OCI-LY7 (cell line): ENCODE results near the gene SPON1. TPM values are rescaled to one million over a fixed set of nuclear protein-coding genes. Genes with fewer than 3 reads are reported as not detected.

Source experiments
- BruUV-seq: library from RNA; stranded (reverse); fragments of 400-500 nt; replicated peaks from 2 replicates; lab custom pipeline; 2021; lab: Mats Ljungman, UMichigan
- CTCF ChIA-PET: fragments of 300-600 bp; sonication (Branson Sonifier 250); formaldehyde crosslinking; loops from one replicate; lab custom pipeline; 2022; ENCODE audit warnings: antibody characterized with exemption; ENCODE audit not compliant: unreplicated experiment; lab: Charles Lee
- POLR2A ChIA-PET: fragments of 300-600 bp; sonication (Branson Sonifier 250); formaldehyde crosslinking; loops from one replicate; lab custom pipeline; 2022; ENCODE audit warnings: antibody characterized with exemption; lab: Charles Lee
- DNase-seq: peaks from one replicate; pipeline ENCODE4 v3.0.0-alpha.2; 2015; ENCODE audit warnings: low spot score
- H2AFZ ChIP-seq: fragments of 200-600 bp; sonication (generic), shearing (Covaris generic); 2 replicates; pipeline ENCODE4 v1.6.1; 2014; ENCODE audit warnings: mild to moderate bottlenecking, antibody characterized with exemption, low read length, moderate library complexity
- H3K27ac ChIP-seq: fragments of 200-600 bp; sonication (generic); 2 replicates; pipeline ENCODE4 v1.5.1; 2014; ENCODE audit warnings: mixed run types, low read depth, mild to moderate bottlenecking, moderate library complexity, low read length, inconsistent platforms; ENCODE audit not compliant: poor library complexity, severe bottlenecking
- H3K36me3 ChIP-seq: fragments of 200-600 bp; sonication (generic); 2 replicates; pipeline ENCODE4 v1.6.1; 2014; ENCODE audit warnings: mild to moderate bottlenecking, antibody characterized with exemption, low read length, moderate library complexity, mixed read lengths; ENCODE audit not compliant: insufficient read depth
- H3K4me1 ChIP-seq: fragments of 200-600 bp; sonication (generic); 2 replicates; pipeline ENCODE4 v1.5.1; 2014; ENCODE audit warnings: mild to moderate bottlenecking, low read length; ENCODE audit not compliant: insufficient read depth, poor library complexity, severe bottlenecking
- H3K4me2 ChIP-seq: fragments of 200-600 bp; sonication (generic); 2 replicates; pipeline ENCODE4 v1.6.1; 2014; ENCODE audit warnings: mild to moderate bottlenecking, low read length
- H3K4me3 ChIP-seq: fragments of 200-600 bp; sonication (generic); 2 replicates; pipeline ENCODE4 v1.5.1; 2014; ENCODE audit warnings: mild to moderate bottlenecking, low read depth, low read length; ENCODE audit not compliant: poor library complexity, severe bottlenecking
- H3K79me2 ChIP-seq: fragments of 200-600 bp; sonication (generic); 2 replicates; pipeline ENCODE4 v1.6.1; 2016; ENCODE audit warnings: low read depth, mild to moderate bottlenecking, low read length, moderate library complexity, mixed read lengths; ENCODE audit not compliant: insufficient read depth
- H3K9me2 ChIP-seq: fragments of 200-600 bp; sonication (generic); 2 replicates; pipeline ENCODE4 v1.6.1; 2016; ENCODE audit warnings: mild to moderate bottlenecking, low read length, mixed read lengths; ENCODE audit not compliant: insufficient read depth
- H3K9me3 ChIP-seq: fragments of 200-600 bp; sonication (generic); 2 replicates; pipeline ENCODE4 v1.6.1; 2014; ENCODE audit warnings: mild to moderate bottlenecking, mixed run types, low read length, mixed read lengths
- H4K20me1 ChIP-seq: fragments of 200-600 bp; sonication (generic); 2 replicates; pipeline ENCODE4 v1.6.1; 2014; ENCODE audit warnings: mild to moderate bottlenecking, antibody characterized with exemption, low read length, moderate library complexity, mixed read lengths; ENCODE audit not compliant: insufficient read depth
- EZH2phosphoT487 ChIP-seq: fragments of 200-600 bp; sonication (generic); IDR thresholded peaks from 2 replicates; pipeline ENCODE4 v1.6.1; 2018; ENCODE audit warnings: low read depth, borderline replicate concordance, mild to moderate bottlenecking, mixed run types, antibody characterized with exemption, low read length, moderate library complexity, mixed read lengths
- intact Hi-C: fragments of 100-400 bp; cut with micrococcal nuclease; formaldehyde crosslinking; loops from one replicate; pipeline ENCODE4 v1.10.0; 2022; ENCODE audit not compliant: unreplicated experiment
- total RNA-seq, 2 experiments: library from RNA; depleted of rRNA in 1 of 2; stranded (reverse); fragments of >200 nt in 1 of 2; shearing (Covaris generic) in 1 of 2; gene quantifications; 2 replicates each; pipeline ENCODE4 v1.2.3, GENCODE V29; 2014 to 2022
- TF ChIP-seq, protein P1 (sequence below): fragments of 200-600 bp; sonication (generic); conservative IDR thresholded peaks from 2 replicates; pipeline ENCODE4 v1.5.1; 2014; ENCODE audit warnings: mild to moderate bottlenecking, antibody characterized with exemption, low read length, moderate library complexity, mixed read lengths

The SPON1 gene
- total RNA-seq, 2 experiments from 2014 or later = 0.38 TPM; not detected in 1

DNA sequence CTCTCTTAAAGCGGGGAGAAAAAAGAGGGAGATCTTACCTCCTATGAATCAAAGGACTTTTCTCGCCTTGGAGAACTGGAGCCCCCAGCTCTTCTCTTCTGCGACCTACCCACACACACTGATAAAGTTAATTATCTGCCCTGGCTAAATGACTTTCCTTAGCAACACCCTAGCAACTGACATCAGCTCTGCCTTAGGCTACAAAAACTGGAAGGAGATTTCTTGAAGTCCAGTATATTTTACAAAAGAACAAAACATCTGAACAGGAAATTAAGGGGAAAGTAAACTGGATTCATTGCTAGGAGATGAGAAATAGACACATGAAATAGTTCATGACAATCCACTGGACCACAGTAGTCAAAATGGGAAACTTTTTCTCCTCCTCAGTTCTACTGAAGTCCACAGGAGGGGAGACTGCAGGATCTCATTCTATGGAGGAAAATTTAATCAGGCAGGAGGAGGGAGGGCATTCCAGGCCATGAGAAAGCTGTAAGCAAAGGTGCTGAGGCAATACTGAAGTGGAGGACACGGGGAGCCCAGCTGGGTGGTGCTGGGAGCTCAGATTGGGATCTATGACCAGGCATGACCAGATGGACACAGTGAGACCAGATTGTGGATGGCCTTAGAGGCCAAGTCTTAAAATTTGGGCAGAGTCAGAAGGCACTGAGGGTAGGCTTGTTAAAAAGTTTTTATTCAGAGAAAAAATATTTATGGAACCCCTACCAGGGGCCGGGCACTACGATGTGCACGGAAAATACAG lies 3.7 kb upstream of the SPON1 start:
- ChIA-PET POLR2A (interaction anchor here (0.6 to 1.2 kb wide), 3 partner anchors 9 to 34 kb away, joined by 3 to 7 read pairs (median 4); no protein-coding TSS in a partner anchor), CTCF (interaction anchor here (0.6 kb wide), 1 partner anchor 101 kb away, joined by 3 read pairs; no protein-coding TSS in a partner anchor)
- no peaks in the 10 kb centered on the region for H4K20me1 ChIP-seq
- DNase-seq = no peak
- BruUV-seq = no TSS peak
- H3K9me3 ChIP-seq = no peaks in the 10 kb centered on the region
- H2AFZ ChIP-seq = no peak overlapping the region
- H3K4me3 ChIP-seq = no peak overlapping the region
- no peak overlapping the region for H3K4me2 ChIP-seq
- H3K79me2 ChIP-seq = no peaks in the 10 kb centered on the region
- no peaks in the 10 kb centered on the region for H3K36me3 ChIP-seq
- TF ChIP-seq, protein P1, sequence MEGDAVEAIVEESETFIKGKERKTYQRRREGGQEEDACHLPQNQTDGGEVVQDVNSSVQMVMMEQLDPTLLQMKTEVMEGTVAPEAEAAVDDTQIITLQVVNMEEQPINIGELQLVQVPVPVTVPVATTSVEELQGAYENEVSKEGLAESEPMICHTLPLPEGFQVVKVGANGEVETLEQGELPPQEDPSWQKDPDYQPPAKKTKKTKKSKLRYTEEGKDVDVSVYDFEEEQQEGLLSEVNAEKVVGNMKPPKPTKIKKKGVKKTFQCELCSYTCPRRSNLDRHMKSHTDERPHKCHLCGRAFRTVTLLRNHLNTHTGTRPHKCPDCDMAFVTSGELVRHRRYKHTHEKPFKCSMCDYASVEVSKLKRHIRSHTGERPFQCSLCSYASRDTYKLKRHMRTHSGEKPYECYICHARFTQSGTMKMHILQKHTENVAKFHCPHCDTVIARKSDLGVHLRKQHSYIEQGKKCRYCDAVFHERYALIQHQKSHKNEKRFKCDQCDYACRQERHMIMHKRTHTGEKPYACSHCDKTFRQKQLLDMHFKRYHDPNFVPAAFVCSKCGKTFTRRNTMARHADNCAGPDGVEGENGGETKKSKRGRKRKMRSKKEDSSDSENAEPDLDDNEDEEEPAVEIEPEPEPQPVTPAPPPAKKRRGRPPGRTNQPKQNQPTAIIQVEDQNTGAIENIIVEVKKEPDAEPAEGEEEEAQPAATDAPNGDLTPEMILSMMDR = no peak
- TF ChIP-seq EZH2phosphoT487 = no peak
- intact Hi-C loops = loop anchor here (5.0 kb wide), 1 partner anchor 83 kb away; no protein-coding TSS in a partner anchor
- no peak overlapping the region for H3K27ac ChIP-seq
- H3K4me1 ChIP-seq = peaks cover 20% of the 10 kb centered on the region
- H3K9me2 ChIP-seq = no peaks in the 10 kb centered on the region

DNA sequence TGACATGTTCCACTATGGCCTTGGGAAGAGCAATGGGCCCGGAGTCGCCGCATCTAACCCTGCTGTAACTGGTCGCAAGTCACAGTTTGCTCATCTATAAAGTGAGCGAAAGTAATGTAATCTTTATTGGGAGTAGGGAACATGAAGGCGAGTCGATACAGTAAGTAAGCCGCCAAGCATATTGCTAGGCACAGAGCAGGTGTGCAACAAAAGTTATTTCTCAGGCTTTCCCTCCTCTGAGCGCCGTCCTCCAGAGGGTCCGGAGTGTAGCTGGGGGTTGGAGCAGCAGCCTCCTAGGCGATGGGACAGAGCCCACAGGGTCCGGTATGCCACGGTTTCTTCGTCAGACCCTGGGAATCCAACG lies 343 bp upstream of the SPON1 start:
- Histone ChIP-seq H3K9me2 (no peaks in the 10 kb centered on the region), H3K27ac (no peak overlapping the region), H4K20me1 (no peaks in the 10 kb centered on the region), H2AFZ (no peak overlapping the region), H3K4me3 (no peak overlapping the region), H3K9me3 (no peaks in the 10 kb centered on the region), H3K4me2 (no peak overlapping the region), H3K79me2 (no peaks in the 10 kb centered on the region), H3K4me1 (peaks cover 4% of the 10 kb centered on the region), H3K36me3 (no peaks in the 10 kb centered on the region)
- TF ChIP-seq, protein P1 = no peak
- TF ChIP-seq EZH2phosphoT487 = no peak
- POLR2A ChIA-PET = no interaction called here
- CTCF ChIA-PET = no interaction called here
- BruUV-seq = no TSS peak
- intact Hi-C loops = no loop called here
- DNase-seq = no peak
